SK-N-MC (cell line): ENCODE results near the gene CCNF.
A peak's percentile ranks its signal among the peaks of the same experiment; 100 is the strongest.

Source experiments
- EZH2 ChIP-seq: fragments of 200-600 bp; sonication (generic); IDR thresholded peaks from one replicate; pipeline ENCODE4 v1.6.1; 2017; ENCODE audit warnings: antibody characterized with exemption
- FOXP2 ChIP-seq: optimal IDR thresholded peaks from 2 replicates; pipeline ENCODE3; 2011; ENCODE audit warnings: mild to moderate bottlenecking, moderate library complexity; ENCODE audit not compliant: insufficient read depth; ENCODE audit errors: extremely low read length, control extremely low read depth
- POLR2AphosphoS5 ChIP-seq: IDR thresholded peaks from 2 replicates; pipeline ENCODE4 v1.6.1; 2012; ENCODE audit warnings: mild to moderate bottlenecking, low read depth, low read length, borderline replicate concordance

GRCh38 chr16:2459647-2460390 lies 30.6 kb downstream of the CCNF start, which contains the start of gene TEDC2:
- TF ChIP-seq FOXP2 (no peak), EZH2 (no peak), POLR2AphosphoS5 (peak; percentile 73)
